NCI-H226 (cell line): ENCODE data around the gene AIF1.

Experiments
- DNase-seq: peaks from one replicate; pipeline ENCODE4 v3.0.0-alpha.2; 2015

The AIF1 gene

GRCh38 chr6:31651602-31652191 lies 36.7 kb downstream of the AIF1 start:
- DNase-seq = peak; percentile 65

GRCh38 chr6:31652925-31653724 lies 38.1 kb downstream of the AIF1 start:
- DNase-seq = peak; percentile 82

DNA sequence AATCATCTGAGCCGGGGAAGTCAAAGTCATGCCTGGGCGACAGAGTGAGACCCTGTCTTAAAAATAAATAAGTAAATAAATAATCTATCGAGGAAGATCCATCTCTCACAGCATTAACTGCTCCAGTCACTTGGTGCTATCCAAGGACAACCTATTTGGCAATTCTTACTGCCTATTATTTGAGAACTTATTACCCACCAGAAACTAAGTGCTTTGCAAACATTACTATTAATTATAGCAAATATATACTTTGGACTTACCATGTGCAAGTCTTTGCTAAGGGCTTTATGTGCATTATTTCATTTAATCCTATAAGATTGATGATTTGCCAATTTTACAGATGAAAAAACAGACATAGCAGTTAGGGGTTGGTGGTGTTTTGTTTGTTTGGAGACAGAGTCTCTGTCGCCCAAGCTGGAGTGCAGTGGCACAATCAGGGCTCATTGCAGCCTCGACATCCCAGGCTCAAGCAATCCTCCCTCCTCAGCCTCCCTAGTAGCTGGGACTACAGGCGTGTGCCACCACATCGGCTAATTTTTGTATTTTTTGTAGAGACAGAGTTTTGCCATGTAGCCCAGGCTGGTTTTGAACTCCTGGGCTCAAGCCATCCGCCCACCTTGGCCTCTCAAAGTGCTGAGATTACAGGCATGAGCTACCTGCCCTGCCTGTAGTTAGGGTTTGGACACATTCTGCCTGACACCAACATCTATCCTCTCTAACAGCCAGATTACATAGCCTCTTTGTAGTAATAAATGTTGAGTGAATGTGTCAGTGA lies 39.7 kb downstream of the AIF1 start:
- no peak for DNase-seq

DNA sequence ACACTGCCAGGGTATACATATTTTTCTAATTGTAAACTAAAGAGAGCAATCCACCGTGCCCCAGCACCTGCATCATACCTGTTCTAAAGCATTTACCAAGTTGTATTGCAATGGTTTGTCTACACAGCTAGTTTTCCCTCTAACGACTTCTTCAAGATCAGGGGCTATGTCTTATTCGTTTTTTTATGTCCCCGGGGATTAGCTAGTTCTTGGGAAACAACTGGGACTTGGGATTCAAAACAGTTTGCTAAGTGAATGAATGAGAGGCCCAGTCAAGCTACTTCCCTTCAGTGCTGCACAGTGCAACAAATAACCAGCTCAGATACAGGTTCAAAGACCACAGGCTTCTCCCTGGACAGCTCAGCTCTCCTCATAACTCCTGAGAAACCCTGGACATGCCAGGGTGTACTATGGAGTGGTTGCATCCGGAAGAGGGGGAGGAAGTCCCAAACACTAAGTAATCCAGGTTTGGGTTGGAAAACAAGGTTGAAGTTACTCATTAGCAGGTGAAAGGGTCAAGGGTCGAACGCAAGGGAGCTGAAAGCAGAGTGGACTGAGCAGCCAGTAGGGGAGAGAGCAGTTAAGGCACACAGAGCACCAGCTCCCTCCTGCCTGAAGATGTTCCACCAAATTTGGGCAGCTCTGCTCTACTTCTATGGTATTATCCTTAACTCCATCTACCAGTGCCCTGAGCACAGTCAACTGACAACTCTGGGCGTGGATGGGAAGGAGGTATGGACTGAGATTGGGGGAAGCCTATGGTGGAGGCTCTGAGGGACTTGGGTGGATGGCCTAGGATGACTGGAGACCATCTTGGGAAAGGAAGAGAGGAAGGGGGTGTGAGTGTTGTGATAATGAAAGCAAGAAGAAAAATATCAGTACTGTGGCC lies 40.6 kb downstream of the AIF1 start, which contains the start of gene APOM:
APOM (plus strand) TSS at position 546 of the 889 bp plus-strand sequence; CDS start at position 619, 73 bp downstream.
- no peak for DNase-seq

DNA sequence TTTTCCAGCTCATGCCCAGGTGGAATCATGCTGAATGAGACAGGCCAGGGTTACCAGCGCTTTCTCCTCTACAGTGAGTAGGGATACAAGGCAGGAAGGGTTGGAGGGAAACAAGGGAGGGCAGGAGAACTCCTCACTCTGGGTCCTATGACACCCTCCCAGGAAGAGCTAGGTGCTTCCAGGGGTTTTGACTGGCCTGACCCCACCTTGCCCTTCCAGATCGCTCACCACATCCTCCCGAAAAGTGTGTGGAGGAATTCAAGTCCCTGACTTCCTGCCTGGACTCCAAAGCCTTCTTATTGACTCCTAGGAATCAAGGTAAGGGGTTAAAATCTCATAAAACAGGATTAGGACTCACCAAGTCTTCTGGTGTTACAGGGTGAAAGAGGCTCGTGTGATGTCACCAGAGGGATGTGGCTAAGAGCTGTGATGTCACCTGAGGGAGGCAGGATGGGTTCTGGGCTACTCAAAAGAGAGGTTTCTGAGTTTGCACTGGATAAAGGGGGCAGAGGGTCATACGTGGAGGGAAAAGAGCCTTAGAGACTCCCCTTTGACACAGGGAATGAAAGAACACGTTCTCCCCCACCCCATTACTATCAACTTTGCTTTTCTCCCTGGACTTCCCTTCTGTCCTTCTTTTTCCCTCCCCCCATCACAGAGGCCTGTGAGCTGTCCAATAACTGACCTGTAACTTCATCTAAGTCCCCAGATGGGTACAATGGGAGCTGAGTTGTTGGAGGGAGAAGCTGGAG lies 42.5 kb downstream of the AIF1 start:
- no peak for DNase-seq

GRCh38 chr6:31658158-31658688 lies 43.2 kb downstream of the AIF1 start:
- DNase-seq = no peak

- DNase-seq = no peak
These were observed 44.1 kb downstream of the AIF1 start for GRCh38 chr6:31658983-31659648.

DNA sequence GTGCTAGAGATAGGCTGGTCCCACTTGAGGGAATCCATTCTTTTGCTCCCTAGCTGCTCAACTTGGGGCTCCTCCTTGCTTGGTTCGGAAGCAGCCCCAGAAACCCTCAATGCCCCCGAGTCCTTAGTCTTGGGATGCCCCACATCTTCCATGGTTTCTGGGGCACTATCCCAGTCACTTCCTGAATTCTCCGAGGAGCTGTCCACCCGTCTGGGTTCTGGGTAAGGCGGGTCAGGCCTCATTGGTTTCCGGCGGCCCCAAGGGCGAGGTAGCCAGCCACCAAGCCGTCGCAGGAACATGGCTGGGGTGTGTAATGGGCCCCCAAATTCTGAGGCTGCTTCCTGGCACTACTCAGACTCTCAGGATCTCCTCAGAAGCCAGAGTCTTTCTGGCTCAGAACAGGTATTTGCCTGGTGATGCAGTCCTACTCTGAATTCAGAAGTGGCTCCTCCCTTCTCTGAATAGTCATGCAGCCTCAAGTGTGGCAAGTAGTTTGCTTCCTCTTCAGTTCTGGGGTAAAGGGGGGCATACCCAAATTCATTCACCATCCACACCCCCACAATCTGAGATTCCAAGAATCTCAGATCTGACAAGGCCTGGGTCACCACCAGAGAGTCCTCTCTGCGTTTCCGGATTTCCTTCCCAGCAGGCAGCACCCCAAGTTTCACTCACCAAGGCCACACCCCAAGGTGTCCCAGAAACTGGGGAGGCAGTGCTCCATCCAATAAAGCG lies 44.8 kb downstream of the AIF1 start:
- no peak for DNase-seq

DNA sequence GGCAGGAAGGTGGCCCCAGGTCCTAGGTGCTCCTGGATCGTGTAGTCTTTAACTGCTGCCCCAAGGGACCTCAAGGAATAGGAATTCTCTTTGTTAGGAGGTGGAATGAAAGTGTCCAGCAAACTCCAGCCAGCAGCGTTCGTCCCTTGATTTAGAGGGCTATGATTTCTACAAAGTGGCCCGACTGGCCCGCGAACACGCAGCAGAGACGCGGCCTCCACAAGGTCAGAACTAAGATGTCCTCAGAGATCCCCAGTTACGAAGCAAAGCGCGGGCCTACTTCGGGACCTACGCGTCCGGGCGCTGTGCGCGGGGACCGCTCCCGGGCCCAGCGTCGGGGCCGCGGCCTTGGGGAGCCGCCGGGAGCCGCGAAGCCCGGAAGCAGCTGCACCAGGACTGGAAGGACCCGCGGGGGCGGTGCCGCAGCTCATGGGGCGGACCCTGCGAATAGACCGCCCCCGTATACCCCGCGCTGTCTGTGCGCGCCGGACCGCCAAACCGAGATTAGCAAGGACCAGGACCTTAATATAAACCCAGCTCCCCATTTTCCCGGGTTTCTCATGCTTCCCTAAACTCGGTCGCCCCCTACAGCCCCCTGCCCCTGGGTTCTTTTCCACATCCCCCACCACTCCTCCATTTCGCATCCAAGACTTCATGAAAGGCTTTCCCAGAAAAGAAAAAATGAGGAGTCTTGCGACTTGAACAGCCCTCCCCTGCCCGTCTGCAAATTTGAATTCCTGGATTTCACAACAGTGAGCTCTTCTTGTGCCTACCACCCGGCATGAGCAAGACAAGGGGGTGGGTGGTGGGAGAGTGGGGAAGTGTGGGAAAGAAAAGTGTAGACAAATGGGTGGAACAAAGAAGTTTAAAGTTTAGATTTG lies 45.6 kb downstream of the AIF1 start, which contains the start of gene C6orf47:
C6orf47 (minus strand) TSS at position 398 of the 881 bp plus-strand sequence. CDS start 831 bp downstream, outside the sequence.
- DNase-seq = peak; percentile 69

DNA sequence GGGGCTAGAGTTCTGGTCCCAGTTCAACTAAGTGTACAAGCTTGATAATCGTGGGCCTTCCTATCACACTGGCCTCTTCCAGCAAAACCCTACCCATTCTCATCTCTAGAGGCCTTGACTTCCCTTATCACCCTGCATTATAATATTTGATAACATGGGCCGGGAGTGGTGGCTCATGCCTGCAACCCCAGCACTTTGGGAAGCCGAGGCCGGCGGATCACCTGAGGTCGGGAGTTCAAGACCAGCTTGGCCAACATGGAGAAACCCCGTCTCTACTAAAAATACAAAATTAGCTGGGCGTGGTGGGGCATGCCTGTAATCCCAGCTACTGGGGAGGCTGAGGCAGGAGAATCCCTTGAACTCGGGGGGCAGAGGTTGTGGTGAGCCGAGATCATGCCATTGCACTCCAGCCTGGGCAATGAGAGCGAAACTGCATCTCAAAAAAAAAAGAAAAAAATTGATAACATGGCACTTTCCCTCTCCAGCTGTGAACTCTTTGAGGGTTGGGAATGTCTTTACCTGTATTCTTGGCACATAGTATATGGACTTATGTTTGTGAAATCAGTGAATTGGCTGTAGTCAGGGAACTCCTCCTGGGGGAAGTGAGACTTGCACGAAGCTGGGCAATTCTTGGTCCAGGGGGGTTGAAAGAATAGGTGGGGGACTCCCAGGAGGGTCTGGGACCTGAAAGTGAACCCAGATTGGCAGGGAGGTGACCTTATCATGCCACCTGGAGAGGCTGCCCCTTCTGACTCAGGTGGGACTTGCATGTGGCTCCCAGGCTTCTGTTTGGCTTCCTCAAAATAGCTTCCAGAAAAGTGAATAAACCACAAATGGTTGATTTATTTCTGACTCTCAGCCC lies 46.5 kb downstream of the AIF1 start:
- DNase-seq = no peak

- no peak for DNase-seq
These were observed 47.2 kb downstream of the AIF1 start for GRCh38 chr6:31662124-31662723.

GRCh38 chr6:31663126-31663960 lies 48.3 kb downstream of the AIF1 start:
- DNase-seq = no peak

GRCh38 chr6:31663961-31664789 lies 49.1 kb downstream of the AIF1 start:
- DNase-seq = peak; percentile 58

GRCh38 chr6:31664790-31665500 lies 49.9 kb downstream of the AIF1 start, which contains the start of gene GPANK1:
Gene GPANK1 (minus strand): TSS chr6:31664997. CDS start chr6:31664478, 519 bp downstream.
- DNase-seq = peak; percentile 90
